CD8-positive, alpha-beta memory T cell (primary cell): ENCODE results near the gene PLA2G12B. TPM values are rescaled to one million over a fixed set of nuclear protein-coding genes. Genes with fewer than 3 reads are reported as not detected.

ENCODE experiments used
- CTCF ChIA-PET: fragments of 350-600 bp; sonication (Branson Sonifier 250); formaldehyde crosslinking; loops from one replicate; lab custom pipeline; 2021; ENCODE audit warnings: antibody characterized with exemption; lab: Charles Lee
- POLR2A ChIA-PET: fragments of 350-600 bp; sonication (Branson Sonifier 250); formaldehyde crosslinking; loops from one replicate; lab custom pipeline; 2021; ENCODE audit warnings: antibody characterized with exemption; lab: Charles Lee
- DNase-seq, 5 donors: peaks; one replicate each; pipeline versions ENCODE4 v3.0.0 to v3.0.0-alpha.2; 2020 to 2022; ENCODE audit warnings: mixed read lengths in 1 of 5
- H3K27ac ChIP-seq: one replicate; pipeline ENCODE4 v1.7.0; 2013; ENCODE audit warnings: low read depth, mild to moderate bottlenecking, low read length, moderate library complexity
- H3K27me3 ChIP-seq: 2 replicates; pipeline ENCODE4 v1.7.0; 2013; ENCODE audit warnings: low read length, mild to moderate bottlenecking; ENCODE audit not compliant: insufficient read depth, poor library complexity, severe bottlenecking
- H3K36me3 ChIP-seq: 2 replicates; pipeline ENCODE4 v1.7.0; 2013; ENCODE audit warnings: mild to moderate bottlenecking, low read length, moderate library complexity; ENCODE audit not compliant: insufficient read depth
- H3K4me1 ChIP-seq: 2 replicates; pipeline ENCODE4 v1.7.0; 2013; ENCODE audit warnings: mild to moderate bottlenecking, low read length, moderate library complexity; ENCODE audit not compliant: insufficient read depth
- H3K4me3 ChIP-seq: 2 replicates; pipeline ENCODE4 v1.7.0; 2013; ENCODE audit warnings: mild to moderate bottlenecking, low read length
- H3K9me3 ChIP-seq: 2 replicates; pipeline ENCODE4 v1.7.0; 2013; ENCODE audit warnings: mild to moderate bottlenecking, low read length
- H3K27ac Mint-ChIP-seq, 8 donors: one replicate each; pipeline ENCODE4 v1.8.0; 2020 to 2021; ENCODE audit warnings: mixed read lengths in 8 of 8, mild to moderate bottlenecking in 6 of 8, inconsistent platforms in 3 of 8, moderate library complexity in 3 of 8
- H3K27me3 Mint-ChIP-seq, 2 donors: one replicate each; pipeline ENCODE4 v1.8.0; 2020 to 2021; ENCODE audit warnings: mixed read lengths in 2 of 2, mild to moderate bottlenecking in 1 of 2, moderate library complexity in 1 of 2
- H3K36me3 Mint-ChIP-seq, 3 donors: one replicate each; pipeline ENCODE4 v1.8.0; 2020 to 2021; ENCODE audit warnings: mixed read lengths in 3 of 3, inconsistent platforms in 1 of 3, mild to moderate bottlenecking in 1 of 3
- H3K4me1 Mint-ChIP-seq, 3 donors: one replicate each; pipeline ENCODE4 v1.8.0; 2020 to 2021; ENCODE audit warnings: mixed read lengths in 3 of 3, inconsistent platforms in 1 of 3, mild to moderate bottlenecking in 1 of 3
- H3K4me3 Mint-ChIP-seq, 7 donors: one replicate each; pipeline ENCODE4 v1.8.0; 2020 to 2021; ENCODE audit warnings: mixed read lengths in 7 of 7, mild to moderate bottlenecking in 6 of 7, moderate library complexity in 4 of 7, inconsistent platforms in 2 of 7
- H3K9me3 Mint-ChIP-seq, 5 donors: one replicate each; pipeline ENCODE4 v1.8.0; 2020 to 2022; ENCODE audit warnings: mixed read lengths in 5 of 5, mild to moderate bottlenecking in 3 of 5, moderate library complexity in 2 of 5, inconsistent platforms in 1 of 5
- polyA plus RNA-seq: library from polyadenylated mRNA; unstranded; fragments of 300-500 nt; fragmentation: Illumina TruSeq; gene quantifications from one replicate; pipeline ENCODE4 v1.2.3, GENCODE V29; 2021
- total RNA-seq, 2 experiments: library from RNA; stranded (reverse); gene quantifications; one replicate each; pipeline ENCODE4 v1.2.3, GENCODE V29; 2021

PLA2G12B gene
- total and polyA plus RNA-seq, 3 experiments from 2014 or later, result not detected

GRCh38 chr10:72886621-72887020, 68.0 kb downstream of the PLA2G12B start:
- H3K4me1 ChIP-seq, result peaks cover 6% of the 10 kb centered on the region
- no peak for DNase-seq
- H3K9me3 ChIP-seq, result no peaks in the 10 kb centered on the region
- no peak overlapping the region for H3K27ac ChIP-seq
- no peak overlapping the region for H3K4me3 ChIP-seq
- H3K27me3 ChIP-seq, result no peaks in the 10 kb centered on the region
- Mint-ChIP-seq H3K4me1 (peaks cover 7 to 11% (median 7%) of the 10 kb centered on the region in 3 donors), H3K4me3 (no peak overlapping the region), H3K9me3 (peaks cover 0 to 5% (median 3%) of the 10 kb centered on the region in 5 donors), H3K27ac (no peak overlapping the region), H3K36me3 (peaks cover 19 to 36% (median 26%) of the 10 kb centered on the region in 3 donors), H3K27me3 (no peaks in the 10 kb centered on the region)
- no peaks in the 10 kb centered on the region for H3K36me3 ChIP-seq
- ChIA-PET POLR2A (no interaction called here), CTCF (no interaction called here)

GRCh38 chr10:72885953-72886352, 68.7 kb downstream of the PLA2G12B start:
- H3K27ac ChIP-seq, result no peak overlapping the region
- H3K27me3 ChIP-seq, result no peaks in the 10 kb centered on the region
- H3K27ac Mint-ChIP-seq, result no peak overlapping the region
- peaks cover 0 to 5% (median 4%) of the 10 kb centered on the region in 5 donors for H3K9me3 Mint-ChIP-seq
- H3K4me3 ChIP-seq, result no peak overlapping the region
- POLR2A ChIA-PET, result no interaction called here
- peaks cover 7 to 11% (median 7%) of the 10 kb centered on the region in 3 donors for H3K4me1 Mint-ChIP-seq
- no peaks in the 10 kb centered on the region for H3K27me3 Mint-ChIP-seq
- H3K4me1 ChIP-seq, result peaks cover 6% of the 10 kb centered on the region
- H3K4me3 Mint-ChIP-seq, result no peak overlapping the region
- CTCF ChIA-PET, result no interaction called here
- H3K9me3 ChIP-seq, result no peaks in the 10 kb centered on the region
- no peak for DNase-seq
- no peaks in the 10 kb centered on the region for H3K36me3 ChIP-seq
- H3K36me3 Mint-ChIP-seq, result peaks cover 21 to 38% (median 26%) of the 10 kb centered on the region in 3 donors

Other genes with a start within 250 kb of the PLA2G12B start
- not detected for gene OIT3, start 61.1 kb downstream of the PLA2G12B start, total RNA-seq
- gene OIT3, start 61.1 kb downstream of the PLA2G12B start, polyA plus RNA-seq, result not detected
- 10 to 100 TPM; 28.7 to 31.9 TPM for gene P4HA1, start 142.1 kb upstream of the PLA2G12B start, total RNA-seq
- gene P4HA1, start 142.1 kb upstream of the PLA2G12B start, polyA plus RNA-seq, result 23.3 TPM
- gene NUDT13, start 155.6 kb upstream of the PLA2G12B start, total RNA-seq, result 1 to 10 TPM; 1.7 TPM
- gene NUDT13, start 155.6 kb upstream of the PLA2G12B start, polyA plus RNA-seq, result 0.85 TPM
- gene ECD, start 213.2 kb upstream of the PLA2G12B start, total RNA-seq, result 10 to 100 TPM; 33.2 to 35.8 TPM
- gene ECD, start 213.2 kb upstream of the PLA2G12B start, polyA plus RNA-seq, result 24.9 TPM
- 10 to 100 TPM; 13.1 to 13.7 TPM for gene FAM149B1, start 213.3 kb upstream of the PLA2G12B start, total RNA-seq
- 4.7 TPM for gene FAM149B1, start 213.3 kb upstream of the PLA2G12B start, polyA plus RNA-seq